H9 (cell line): ENCODE results near the gene WDR7. TPM values are rescaled to one million over a fixed set of nuclear protein-coding genes. Genes with fewer than 3 reads are reported as not detected.

Experiments
- DNase-seq: peaks from one replicate; pipeline ENCODE4 v3.0.0-alpha.2; 2017
- H2AFZ ChIP-seq: one replicate; pipeline ENCODE4 v1.6.1; 2013; ENCODE audit warnings: mild to moderate bottlenecking, low read length, control low read depth, moderate library complexity
- H2AK5ac ChIP-seq: 2 replicates; pipeline ENCODE4 v1.6.1; 2013; ENCODE audit warnings: low read length, control low read depth, mixed read lengths; ENCODE audit not compliant: insufficient read length
- H2BK120ac ChIP-seq: one replicate; pipeline ENCODE4 v1.6.1; 2013; ENCODE audit warnings: low read depth, mild to moderate bottlenecking, low read length, control low read depth, inconsistent platforms; ENCODE audit not compliant: poor library complexity, severe bottlenecking
- H2BK12ac ChIP-seq: 2 replicates; pipeline ENCODE4 v1.6.1; 2013; ENCODE audit warnings: low read length, control low read depth, mixed read lengths, low read depth; ENCODE audit not compliant: insufficient read length
- H2BK15ac ChIP-seq: 2 replicates; pipeline ENCODE4 v1.6.1; 2013; ENCODE audit warnings: low read depth, low read length, control low read depth
- H2BK20ac ChIP-seq: one replicate; pipeline ENCODE4 v1.6.1; 2013; ENCODE audit warnings: low read depth, mild to moderate bottlenecking, low read length, control low read depth, inconsistent platforms; ENCODE audit not compliant: poor library complexity, severe bottlenecking
- H2BK5ac ChIP-seq: 2 replicates; pipeline ENCODE4 v1.6.1; 2013; ENCODE audit warnings: low read length, control low read depth, mixed read lengths; ENCODE audit not compliant: insufficient read length
- H3K14ac ChIP-seq: 2 replicates; pipeline ENCODE4 v1.6.1; 2013; ENCODE audit warnings: low read length, control low read depth; ENCODE audit not compliant: insufficient read depth
- H3K18ac ChIP-seq: 2 replicates; pipeline ENCODE4 v1.6.1; 2013; ENCODE audit warnings: low read depth, mild to moderate bottlenecking, mixed read lengths, low read length, control low read depth; ENCODE audit not compliant: insufficient read length
- H3K23ac ChIP-seq: 2 replicates; pipeline ENCODE4 v1.6.1; 2013; ENCODE audit warnings: low read length, control low read depth, mixed read lengths, low read depth; ENCODE audit not compliant: insufficient read length
- H3K23me2 ChIP-seq: 2 replicates; pipeline ENCODE4 v1.6.1; 2013; ENCODE audit warnings: low read depth, mild to moderate bottlenecking, mixed read lengths, low read length, control low read depth; ENCODE audit not compliant: insufficient read length, poor library complexity, severe bottlenecking
- H3K27ac ChIP-seq: 2 replicates; pipeline ENCODE4 v1.5.1; 2013; ENCODE audit warnings: low read length, control low read depth, mixed read lengths, low read depth; ENCODE audit not compliant: insufficient read length
- H3K27me3 ChIP-seq: 2 replicates; pipeline ENCODE4 v1.6.1; 2013; ENCODE audit warnings: low read length, control low read depth, inconsistent platforms; ENCODE audit not compliant: insufficient read depth
- H3K4ac ChIP-seq: 2 replicates; pipeline ENCODE4 v1.6.1; 2013; ENCODE audit warnings: low read depth, mild to moderate bottlenecking, control low read depth, inconsistent platforms, low read length, moderate library complexity
- H3K4me1 ChIP-seq: 2 replicates; pipeline ENCODE4 v1.6.1; 2013; ENCODE audit warnings: low read length, control low read depth, inconsistent platforms; ENCODE audit not compliant: insufficient read depth
- H3K4me2 ChIP-seq: 2 replicates; pipeline ENCODE4 v1.6.1; 2013; ENCODE audit warnings: low read length, control low read depth, mixed read lengths; ENCODE audit not compliant: insufficient read length, insufficient read depth
- H3K56ac ChIP-seq: 2 replicates; pipeline ENCODE4 v1.6.1; 2013; ENCODE audit warnings: low read depth, mild to moderate bottlenecking, mixed read lengths, low read length, control low read depth; ENCODE audit not compliant: insufficient read length
- H3K79me1 ChIP-seq: 2 replicates; pipeline ENCODE4 v1.6.1; 2013; ENCODE audit warnings: low read depth, mild to moderate bottlenecking, moderate library complexity, low read length, control low read depth, inconsistent platforms; ENCODE audit not compliant: insufficient read depth, poor library complexity, severe bottlenecking
- H3K79me2 ChIP-seq: 2 replicates; pipeline ENCODE4 v1.6.1; 2013; ENCODE audit warnings: low read length, control low read depth, inconsistent platforms; ENCODE audit not compliant: insufficient read depth
- H3K9ac ChIP-seq: 2 replicates; pipeline ENCODE4 v1.6.1; 2013; ENCODE audit warnings: low read length, control low read depth, mixed read lengths; ENCODE audit not compliant: insufficient read length; ENCODE audit errors: extremely low read depth
- H3K9me3 ChIP-seq: one replicate; pipeline ENCODE4 v1.6.1; 2013; ENCODE audit warnings: low read depth, low read length, inconsistent platforms; ENCODE audit not compliant: control insufficient read depth
- H3T11ph ChIP-seq: one replicate; pipeline ENCODE4 v1.6.1; 2013; ENCODE audit warnings: mild to moderate bottlenecking, low read length, control low read depth, inconsistent platforms
- H4K20me1 ChIP-seq: one replicate; pipeline ENCODE4 v1.6.1; 2013; ENCODE audit not compliant: control insufficient read depth, insufficient read length, insufficient read depth
- H4K5ac ChIP-seq: 2 replicates; pipeline ENCODE4 v1.6.1; 2013; ENCODE audit warnings: low read depth, mild to moderate bottlenecking, mixed read lengths, low read length, control low read depth; ENCODE audit not compliant: insufficient read length
- H4K8ac ChIP-seq: replicated peaks from 2 replicates; pipeline ENCODE4 v1.6.1; 2013; ENCODE audit warnings: low read length, control low read depth, mixed read lengths, low read depth; ENCODE audit not compliant: insufficient read length
- H4K91ac ChIP-seq: 2 replicates; pipeline ENCODE4 v1.6.1; 2013; ENCODE audit warnings: low read depth, mild to moderate bottlenecking, moderate library complexity, mixed read lengths, low read length, control low read depth; ENCODE audit not compliant: insufficient read length
- H3K27ac Mint-ChIP-seq, 3 experiments: 2 replicates in 2 of 3; 3 replicates in 1 of 3; pipeline ENCODE4 v1.8.0; 2020 to 2021; ENCODE audit warnings: mixed read lengths in 3 of 3, mild to moderate bottlenecking in 1 of 3, moderate library complexity in 1 of 3
- H3K27me3 Mint-ChIP-seq: 2 replicates; pipeline ENCODE4 v1.8.0; 2021; ENCODE audit warnings: low read depth, mild to moderate bottlenecking, moderate library complexity, mixed read lengths
- H3K36me3 Mint-ChIP-seq, 3 experiments: 2 replicates in 2 of 3; 3 replicates in 1 of 3; pipeline ENCODE4 v1.8.0; 2020 to 2021; ENCODE audit warnings: low read depth in 3 of 3, mixed read lengths in 3 of 3; ENCODE audit not compliant: insufficient read depth in 1 of 3
- H3K4me1 Mint-ChIP-seq, 2 experiments: 2 replicates each; pipeline ENCODE4 v1.8.0; 2020; ENCODE audit warnings: mixed read lengths in 2 of 2
- H3K4me3 Mint-ChIP-seq, 2 experiments: 2 replicates in 1 of 2; 3 replicates in 1 of 2; pipeline ENCODE4 v1.8.0; 2020 to 2021; ENCODE audit warnings: mild to moderate bottlenecking in 2 of 2, mixed read lengths in 2 of 2, moderate library complexity in 1 of 2
- H3K9me3 Mint-ChIP-seq, 2 experiments: 2 replicates in 1 of 2; 3 replicates in 1 of 2; pipeline ENCODE4 v1.8.0; 2020; ENCODE audit warnings: mild to moderate bottlenecking in 2 of 2, mixed read lengths in 2 of 2, moderate library complexity in 1 of 2
- WGBS: extraction: QIAGEN DNeasy Blood & Tissue Kit; methylation state at CpG from one replicate; pipeline ENCODE4 v1.1.7; 2013; ENCODE audit warnings: missing lambda C conversion rate, low lambda C conversion rate, mixed read lengths; ENCODE audit not compliant: insufficient read length; ENCODE audit errors: extremely low coverage; 5-methylcytosine and 5-hydroxymethylcytosine counted together
- total RNA-seq: library from RNA; stranded (reverse); gene quantifications from 2 replicates; pipeline ENCODE4 v1.2.1, GENCODE V29; 2021
- TF ChIP-seq, protein P1 (sequence below): fragments of 200-600 bp; sonication (generic); conservative IDR thresholded peaks from 3 replicates; pipeline ENCODE4 v1.8.0; 2021; ENCODE audit warnings: antibody characterized with exemption, mild to moderate bottlenecking

WDR7 gene
- total RNA-seq, 1 experiment from 2014 or later, result 14.8 TPM

DNA sequence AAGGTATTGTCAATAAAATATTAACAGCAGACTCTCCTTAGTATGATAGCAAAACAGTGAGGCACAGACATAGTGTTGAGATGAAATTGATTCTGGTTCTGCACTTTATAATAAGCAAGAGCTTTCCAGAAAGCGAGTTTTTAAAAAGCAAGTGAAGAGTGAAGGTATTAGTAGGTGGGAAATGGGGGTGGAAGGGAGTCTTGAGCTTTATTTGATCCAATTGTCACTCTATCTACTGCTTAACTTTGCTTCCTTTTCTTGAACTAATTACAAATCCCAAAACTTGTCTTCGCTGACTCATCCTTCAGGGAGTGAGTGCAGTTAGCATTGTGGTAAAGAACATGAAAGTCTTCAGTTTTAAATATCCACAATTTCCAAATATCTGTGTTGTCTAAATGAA lies 375.2 kb downstream of the WDR7 start:
- Mint-ChIP-seq H3K27me3 (no peaks in the 10 kb centered on the region), H3K36me3 (no peaks in the 10 kb centered on the region), H3K9me3 (no peaks in the 10 kb centered on the region), H3K27ac (no peak overlapping the region; a peak in 1 of 7 replicates), H3K4me1 (peaks cover 5 to 9% of the 10 kb centered on the region in 2 experiments), H3K4me3 (no peak overlapping the region)
- no peak overlapping the region for H2AK5ac ChIP-seq
- H2BK120ac ChIP-seq, result no peak overlapping the region
- H3T11ph ChIP-seq, result no peak overlapping the region
- no CpG with 5 or more reads among the region's 2 CpGs for WGBS
- H3K23me2 ChIP-seq, result no peaks in the 10 kb centered on the region
- no peak overlapping the region for H3K4me2 ChIP-seq
- H3K9me3 ChIP-seq, result no peaks in the 10 kb centered on the region
- H3K9ac ChIP-seq, result no peak overlapping the region
- H3K27ac ChIP-seq, result no peak overlapping the region
- no peak overlapping the region for H2BK15ac ChIP-seq
- H4K8ac ChIP-seq, result no peak overlapping the region
- no peak overlapping the region for H2AFZ ChIP-seq
- no peak overlapping the region for H4K5ac ChIP-seq
- no peak overlapping the region for H3K23ac ChIP-seq
- H3K4ac ChIP-seq, result no peak overlapping the region
- H2BK12ac ChIP-seq, result no peak overlapping the region
- no peaks in the 10 kb centered on the region for H3K27me3 ChIP-seq
- no peaks in the 10 kb centered on the region for H3K79me2 ChIP-seq
- TF ChIP-seq, protein P1, sequence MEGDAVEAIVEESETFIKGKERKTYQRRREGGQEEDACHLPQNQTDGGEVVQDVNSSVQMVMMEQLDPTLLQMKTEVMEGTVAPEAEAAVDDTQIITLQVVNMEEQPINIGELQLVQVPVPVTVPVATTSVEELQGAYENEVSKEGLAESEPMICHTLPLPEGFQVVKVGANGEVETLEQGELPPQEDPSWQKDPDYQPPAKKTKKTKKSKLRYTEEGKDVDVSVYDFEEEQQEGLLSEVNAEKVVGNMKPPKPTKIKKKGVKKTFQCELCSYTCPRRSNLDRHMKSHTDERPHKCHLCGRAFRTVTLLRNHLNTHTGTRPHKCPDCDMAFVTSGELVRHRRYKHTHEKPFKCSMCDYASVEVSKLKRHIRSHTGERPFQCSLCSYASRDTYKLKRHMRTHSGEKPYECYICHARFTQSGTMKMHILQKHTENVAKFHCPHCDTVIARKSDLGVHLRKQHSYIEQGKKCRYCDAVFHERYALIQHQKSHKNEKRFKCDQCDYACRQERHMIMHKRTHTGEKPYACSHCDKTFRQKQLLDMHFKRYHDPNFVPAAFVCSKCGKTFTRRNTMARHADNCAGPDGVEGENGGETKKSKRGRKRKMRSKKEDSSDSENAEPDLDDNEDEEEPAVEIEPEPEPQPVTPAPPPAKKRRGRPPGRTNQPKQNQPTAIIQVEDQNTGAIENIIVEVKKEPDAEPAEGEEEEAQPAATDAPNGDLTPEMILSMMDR, result no peak
- no peak overlapping the region for H3K14ac ChIP-seq
- H2BK5ac ChIP-seq, result no peak overlapping the region
- no peak overlapping the region for H3K56ac ChIP-seq
- no peak overlapping the region for H3K18ac ChIP-seq
- no peak for DNase-seq
- H3K79me1 ChIP-seq, result no peaks in the 10 kb centered on the region
- H4K20me1 ChIP-seq, result no peaks in the 10 kb centered on the region
- H3K4me1 ChIP-seq, result no peaks in the 10 kb centered on the region; the same call in 1 of the 2 replicates
- no peak overlapping the region for H4K91ac ChIP-seq
- no peak overlapping the region for H2BK20ac ChIP-seq
